GM13977 (cell line): ENCODE results near the gene HAGHL.

ENCODE experiments used
- DNase-seq: peaks from one replicate; pipeline ENCODE4 v3.0.0; 2012; ENCODE audit warnings: low spot score
- CTCF ChIP-seq: IDR thresholded peaks from 2 replicates; pipeline ENCODE4 v1.5.1; 2012; ENCODE audit warnings: mild to moderate bottlenecking, control low read depth; ENCODE audit not compliant: insufficient read depth; ENCODE audit errors: extremely low read depth, missing control alignments
- in situ Hi-C: fragments of 300-500 bp; cut with MboI; formaldehyde crosslinking; loops from one replicate; pipeline ENCODE4 v1.12.0; 2022; ENCODE audit warnings: low sequenced_read_pairs, low pct_unique_long_range_greater_than_20kb, mixed read lengths, inconsistent platforms; ENCODE audit not compliant: unreplicated experiment

HAGHL gene

GRCh38 chr16:692356-693108 is 34.4 kb upstream of the HAGHL start:
- in situ Hi-C loops: no loop called here
- no peak for DNase-seq
- TF ChIP-seq CTCF: no peak

- in situ Hi-C loops: no loop called here
- TF ChIP-seq CTCF: no peak
- DNase-seq: no peak
Measured at GRCh38 chr16:693364-693763, 33.5 kb upstream of the HAGHL start.

- no peak for DNase-seq
- no peak for TF ChIP-seq CTCF
- in situ Hi-C loops: no loop called here
Measured at GRCh38 chr16:693766-694165, 33.1 kb upstream of the HAGHL start.

- no peak for TF ChIP-seq CTCF
- no peak for DNase-seq
- in situ Hi-C loops: no loop called here
Measured at GRCh38 chr16:694187-694862, 32.6 kb upstream of the HAGHL start.

GRCh38 chr16:694863-695354 is 32.0 kb upstream of the HAGHL start:
- no peak for TF ChIP-seq CTCF
- DNase-seq: no peak
- in situ Hi-C loops: no loop called here

GRCh38 chr16:695355-696089 is 31.4 kb upstream of the HAGHL start:
- no peak for TF ChIP-seq CTCF
- peak; percentile 90 for DNase-seq
- in situ Hi-C loops: no loop called here
